Activated CD8-positive, alpha-beta memory T cell treated with anti-CD3 and anti-CD28 coated beads, Interleukin-2, amount 10 ng/mL, durations not matched to agents 7 days and 5 days (primary cell): ENCODE data around the gene SREK1IP1. TPM values are rescaled to one million over a fixed set of nuclear protein-coding genes. Genes with fewer than 3 reads are reported as not detected.

ENCODE experiments used
- ATAC-seq: fragments of 150-1000 bp; cut with Tn5 transposase; one replicate; pipeline ENCODE4 v1.10.0; 2021; ENCODE audit warnings: moderate library complexity
- CTCF ChIA-PET: fragments of 350-600 bp; sonication (Branson Sonifier 250); formaldehyde crosslinking; loops from one replicate; lab custom pipeline; 2021; ENCODE audit warnings: antibody characterized with exemption; lab: Charles Lee
- DNase-seq: peaks from one replicate; pipeline ENCODE4 v3.0.0-alpha.2; 2020
- H3K27ac Mint-ChIP-seq: one replicate; pipeline ENCODE4 v1.8.0; 2021; ENCODE audit warnings: mild to moderate bottlenecking, mixed read lengths
- H3K27me3 Mint-ChIP-seq: one replicate; pipeline ENCODE4 v1.8.0; 2021; ENCODE audit warnings: mixed read lengths
- H3K36me3 Mint-ChIP-seq: one replicate; pipeline ENCODE4 v1.8.0; 2021; ENCODE audit warnings: mild to moderate bottlenecking, mixed read lengths
- H3K4me1 Mint-ChIP-seq: one replicate; pipeline ENCODE4 v1.8.0; 2021; ENCODE audit warnings: mixed read lengths
- H3K4me3 Mint-ChIP-seq: one replicate; pipeline ENCODE4 v1.8.0; 2021; ENCODE audit warnings: mild to moderate bottlenecking, moderate library complexity, mixed read lengths
- H3K9me3 Mint-ChIP-seq: one replicate; pipeline ENCODE4 v1.8.0; 2022; ENCODE audit warnings: low read depth, mixed read lengths
- total RNA-seq, 2 experiments: library from RNA; stranded (reverse); gene quantifications; one replicate each; pipeline ENCODE4 v1.2.3, GENCODE V29; 2021

Gene SREK1IP1
- total RNA-seq, 2 experiments from 2014 or later: 25.2 to 28.8 TPM

- no peak overlapping the region for H3K4me3 Mint-ChIP-seq
- DNase-seq (no peak), ATAC-seq (no peak)
- no peaks in the 10 kb centered on the region for H3K9me3 Mint-ChIP-seq
- no peak overlapping the region for H3K27ac Mint-ChIP-seq
- peaks cover 14% of the 10 kb centered on the region for H3K36me3 Mint-ChIP-seq
- no peaks in the 10 kb centered on the region for H3K27me3 Mint-ChIP-seq
- H3K4me1 Mint-ChIP-seq: peaks cover 20% of the 10 kb centered on the region
- CTCF ChIA-PET: interaction anchor here (1.2 to 5.7 kb wide), 2 partner anchors 151 to 155 kb away, joined by 3 to 41 read pairs; no protein-coding TSS in a partner anchor
Observed at GRCh38 chr5:64786372-64786771, 17.9 kb upstream of the SREK1IP1 start.

- Mint-ChIP-seq H3K4me3 (no peak overlapping the region), H3K27me3 (no peaks in the 10 kb centered on the region), H3K4me1 (peaks cover 10% of the 10 kb centered on the region), H3K36me3 (peaks cover 17% of the 10 kb centered on the region), H3K9me3 (no peaks in the 10 kb centered on the region), H3K27ac (no peak overlapping the region)
- CTCF ChIA-PET: interaction anchor here (0.6 to 5.7 kb wide), 8 partner anchors 9 to 153 kb away, joined by 3 to 41 read pairs (median 3); partner anchors contain the start of genes CWC27 and SREK1IP1
- DNase-seq (peak; percentile 80), ATAC-seq (peak; percentile 68)
Observed at GRCh38 chr5:64784451-64785025, 16.0 kb upstream of the SREK1IP1 start.

GRCh38 chr5:64775291-64775690 is 6.8 kb upstream of the SREK1IP1 start:
- Mint-ChIP-seq H3K27ac (no peak overlapping the region), H3K9me3 (no peaks in the 10 kb centered on the region), H3K4me1 (peaks cover 23% of the 10 kb centered on the region), H3K4me3 (no peak overlapping the region), H3K36me3 (peaks cover 16% of the 10 kb centered on the region), H3K27me3 (no peaks in the 10 kb centered on the region)
- CTCF ChIA-PET: interaction anchor here (2.3 kb wide), 1 partner anchor 9 kb away, joined by 9 read pairs; no protein-coding TSS in a partner anchor
- no peak for DNase-seq
- ATAC-seq: no peak

- peaks cover 33% of the 10 kb centered on the region for H3K4me1 Mint-ChIP-seq
- H3K27me3 Mint-ChIP-seq: no peaks in the 10 kb centered on the region
- ATAC-seq (no peak), DNase-seq (no peak)
- no peaks in the 10 kb centered on the region for H3K9me3 Mint-ChIP-seq
- peaks cover 9% of the 10 kb centered on the region for H3K36me3 Mint-ChIP-seq
- H3K27ac Mint-ChIP-seq: no peak overlapping the region
- no peak overlapping the region for H3K4me3 Mint-ChIP-seq
- CTCF ChIA-PET: no interaction called here
Observed at GRCh38 chr5:64773533-64773932, 5.0 kb upstream of the SREK1IP1 start.

- DNase-seq (no peak), ATAC-seq (no peak)
- no peak overlapping the region for H3K4me3 Mint-ChIP-seq
- H3K9me3 Mint-ChIP-seq: no peaks in the 10 kb centered on the region
- CTCF ChIA-PET: interaction anchor here (0.9 kb wide), 1 partner anchor 11 kb away, joined by 3 read pairs; no protein-coding TSS in a partner anchor
- H3K27ac Mint-ChIP-seq: no peak overlapping the region
- H3K27me3 Mint-ChIP-seq: no peaks in the 10 kb centered on the region
- H3K4me1 Mint-ChIP-seq: peaks cover 40% of the 10 kb centered on the region
- peaks cover 12% of the 10 kb centered on the region for H3K36me3 Mint-ChIP-seq
Observed at GRCh38 chr5:64771736-64772135, 3.2 kb upstream of the SREK1IP1 start.

GRCh38 chr5:64769855-64770254 is 1.4 kb upstream of the SREK1IP1 start:
- H3K36me3 Mint-ChIP-seq: peaks cover 6% of the 10 kb centered on the region
- H3K27me3 Mint-ChIP-seq: no peaks in the 10 kb centered on the region
- CTCF ChIA-PET: interaction anchor here (1.5 kb wide), 1 partner anchor 713 kb away, joined by 3 read pairs; no protein-coding TSS in a partner anchor
- H3K4me3 Mint-ChIP-seq: peak overlapping the region; percentile 96
- ATAC-seq (no peak), DNase-seq (no peak)
- peak overlapping the region; percentile 95 for H3K27ac Mint-ChIP-seq
- no peaks in the 10 kb centered on the region for H3K9me3 Mint-ChIP-seq
- H3K4me1 Mint-ChIP-seq: peaks cover 45% of the 10 kb centered on the region

GRCh38 chr5:64767959-64768357 is 533 bp downstream of the SREK1IP1 start:
- Mint-ChIP-seq H3K4me1 (peaks cover 35% of the 10 kb centered on the region), H3K4me3 (peak overlapping the region; percentile 96)
- peak; percentile 10 for ATAC-seq

GRCh38 chr5:64766941-64767340 is 1.6 kb downstream of the SREK1IP1 start:
- Mint-ChIP-seq H3K27ac (peak overlapping the region; percentile 29), H3K9me3 (no peaks in the 10 kb centered on the region)
- CTCF ChIA-PET: interaction anchor here (2.8 kb wide), 1 partner anchor 17 kb away, joined by 21 read pairs; no protein-coding TSS in a partner anchor

More at GRCh38 chr5:64767959-64768357, 533 bp downstream of the SREK1IP1 start:
- H3K27me3 Mint-ChIP-seq: no peaks in the 10 kb centered on the region
- H3K36me3 Mint-ChIP-seq: peaks cover 9% of the 10 kb centered on the region
- DNase-seq: peak; percentile 43
- CTCF ChIA-PET: interaction anchor here (1.2 to 2.8 kb wide), 4 partner anchors 11 to 43 kb away, joined by 3 to 21 read pairs (median 3); no protein-coding TSS in a partner anchor
- no peaks in the 10 kb centered on the region for H3K9me3 Mint-ChIP-seq
- H3K27ac Mint-ChIP-seq: peak overlapping the region; percentile 95

GRCh38 chr5:64765804-64766504 is 2.5 kb downstream of the SREK1IP1 start:
- CTCF ChIA-PET: interaction anchor here (0.8 kb wide), 1 partner anchor 124 kb away, joined by 3 read pairs; no protein-coding TSS in a partner anchor
- peaks cover 13% of the 10 kb centered on the region for H3K36me3 Mint-ChIP-seq
- H3K27ac Mint-ChIP-seq: peak overlapping the region; percentile 43
- no peaks in the 10 kb centered on the region for H3K27me3 Mint-ChIP-seq
- H3K4me1 Mint-ChIP-seq: peaks cover 32% of the 10 kb centered on the region
- DNase-seq (no peak), ATAC-seq (no peak)
- no peak overlapping the region for H3K4me3 Mint-ChIP-seq
- H3K9me3 Mint-ChIP-seq: no peaks in the 10 kb centered on the region

More at GRCh38 chr5:64766941-64767340, 1.6 kb downstream of the SREK1IP1 start:
- DNase-seq: no peak
- peaks cover 34% of the 10 kb centered on the region for H3K4me1 Mint-ChIP-seq
- peak overlapping the region; percentile 96 for H3K4me3 Mint-ChIP-seq
- ATAC-seq: no peak
- peaks cover 10% of the 10 kb centered on the region for H3K36me3 Mint-ChIP-seq
- no peaks in the 10 kb centered on the region for H3K27me3 Mint-ChIP-seq

GRCh38 chr5:64763948-64764503 is 4.5 kb downstream of the SREK1IP1 start:
- H3K36me3 Mint-ChIP-seq: peaks cover 13% of the 10 kb centered on the region
- no peak overlapping the region for H3K4me3 Mint-ChIP-seq
- no peaks in the 10 kb centered on the region for H3K27me3 Mint-ChIP-seq
- CTCF ChIA-PET: no interaction called here
- peaks cover 23% of the 10 kb centered on the region for H3K4me1 Mint-ChIP-seq
- ATAC-seq: no peak
- DNase-seq: no peak
- H3K27ac Mint-ChIP-seq: no peak overlapping the region
- no peaks in the 10 kb centered on the region for H3K9me3 Mint-ChIP-seq

GRCh38 chr5:64759960-64760660 is 8.4 kb downstream of the SREK1IP1 start:
- Mint-ChIP-seq H3K27me3 (no peaks in the 10 kb centered on the region), H3K4me3 (no peak overlapping the region), H3K27ac (no peak overlapping the region), H3K9me3 (no peaks in the 10 kb centered on the region), H3K4me1 (peaks cover 2% of the 10 kb centered on the region), H3K36me3 (peaks cover 19% of the 10 kb centered on the region)
- no peak for ATAC-seq
- no peak for DNase-seq
- CTCF ChIA-PET: no interaction called here

- ATAC-seq: no peak
- Mint-ChIP-seq H3K4me1 (peaks cover 2% of the 10 kb centered on the region), H3K27ac (no peak overlapping the region), H3K9me3 (no peaks in the 10 kb centered on the region), H3K4me3 (no peak overlapping the region), H3K27me3 (no peaks in the 10 kb centered on the region), H3K36me3 (peaks cover 14% of the 10 kb centered on the region)
- CTCF ChIA-PET: no interaction called here
- DNase-seq: no peak
Observed at GRCh38 chr5:64758901-64759300, 9.6 kb downstream of the SREK1IP1 start.

- Mint-ChIP-seq H3K36me3 (peaks cover 14% of the 10 kb centered on the region), H3K27me3 (no peaks in the 10 kb centered on the region), H3K4me3 (no peak overlapping the region), H3K4me1 (no peaks in the 10 kb centered on the region), H3K9me3 (no peaks in the 10 kb centered on the region), H3K27ac (no peak overlapping the region)
- CTCF ChIA-PET: no interaction called here
- no peak for ATAC-seq
- DNase-seq: no peak
Observed at GRCh38 chr5:64754066-64754465, 14.4 kb downstream of the SREK1IP1 start.
